ENCODE data around the gene PJA2.
"Not testable (repeated sequence)": the region's sequence is repeated elsewhere in the genome, so short reads cannot be mapped to it uniquely, and the experiment has no call there.

Gene PJA2

GRCh38 chr5:109426075-109426474 is 16.3 kb upstream of the PJA2 start:
- Histone ChIP-seq H3K4me2 (ENCODE audit: low read length) (no peak overlapping the region), H3K36me3 (ENCODE audit: control insufficient read depth, low read length) (no peaks in the 10 kb centered on the region), H3F3A (ENCODE audit: control insufficient read depth, insufficient read depth) (no peaks in the 10 kb centered on the region), H3K27me3 (ENCODE audit: control insufficient read depth, low read length) (no peaks in the 10 kb centered on the region), H3K9me3 (ENCODE audit: control insufficient read depth, insufficient read depth, low read length) (no peaks in the 10 kb centered on the region), H3K79me2 (ENCODE audit: control insufficient read depth, low read length) (no peaks in the 10 kb centered on the region), H3K27ac (ENCODE audit: low read depth, low read length) (no peak overlapping the region), H3K4me3 (ENCODE audit: low read length) (no peak overlapping the region), H4K20me1 (ENCODE audit: control insufficient read depth, insufficient read depth, low read depth, low read length) (no peaks in the 10 kb centered on the region), H3K4me1 (ENCODE audit: control insufficient read depth, low read length) (no peaks in the 10 kb centered on the region), H3K9me2 (replicated peaks; ENCODE audit: control insufficient read depth, low read length) (no peaks in the 10 kb centered on the region)
- TF ChIP-seq CTCF (IDR thresholded peaks at IDR 0.05; ENCODE audit: low read depth, low read length, poor library complexity, severe bottlenecking) = no peak

- not testable (repeated sequence) for H3K27me3 ChIP-seq (ENCODE audit: control insufficient read depth, low read length); H3K79me2 ChIP-seq (ENCODE audit: control insufficient read depth, low read length); H3K36me3 ChIP-seq (ENCODE audit: control insufficient read depth, low read length); H4K20me1 ChIP-seq (ENCODE audit: control insufficient read depth, insufficient read depth, low read depth, low read length); H3K4me1 ChIP-seq (ENCODE audit: control insufficient read depth, low read length); H3K4me3 ChIP-seq (ENCODE audit: low read length); H3K9me3 ChIP-seq (ENCODE audit: control insufficient read depth, insufficient read depth, low read length); H3K4me2 ChIP-seq (ENCODE audit: low read length); H3F3A ChIP-seq (ENCODE audit: control insufficient read depth, insufficient read depth); H3K27ac ChIP-seq (ENCODE audit: low read depth, low read length); H3K9me2 ChIP-seq (replicated peaks; ENCODE audit: control insufficient read depth, low read length)
Observed at GRCh38 chr5:109425521-109425920, 15.7 kb upstream of the PJA2 start.

GRCh38 chr5:109421956-109422355 is 12.2 kb upstream of the PJA2 start:
- no peak for TF ChIP-seq EZH2phosphoT487 (IDR thresholded peaks at IDR 0.05; ENCODE audit: borderline replicate concordance, low read length)
- TF ChIP-seq CTCF (IDR thresholded peaks at IDR 0.05; ENCODE audit: low read depth, low read length, poor library complexity, severe bottlenecking) = no peak
- no peaks in the 10 kb centered on the region for H3K9me2 ChIP-seq (replicated peaks; ENCODE audit: control insufficient read depth, low read length)
- no peak overlapping the region for H3K4me2 ChIP-seq (ENCODE audit: low read length)
- no peaks in the 10 kb centered on the region for H3K4me1 ChIP-seq (ENCODE audit: control insufficient read depth, low read length)
- no peaks in the 10 kb centered on the region for H3F3A ChIP-seq (ENCODE audit: control insufficient read depth, insufficient read depth)
- no peak overlapping the region for H3K27ac ChIP-seq (ENCODE audit: low read depth, low read length)
- H3K36me3 ChIP-seq (ENCODE audit: control insufficient read depth, low read length) = no peaks in the 10 kb centered on the region
- no peaks in the 10 kb centered on the region for H3K79me2 ChIP-seq (ENCODE audit: control insufficient read depth, low read length)
- H3K27me3 ChIP-seq (ENCODE audit: control insufficient read depth, low read length) = no peaks in the 10 kb centered on the region
- no peaks in the 10 kb centered on the region for H3K9me3 ChIP-seq (ENCODE audit: control insufficient read depth, insufficient read depth, low read length)
- H3K4me3 ChIP-seq (ENCODE audit: low read length) = no peak overlapping the region
- no peaks in the 10 kb centered on the region for H4K20me1 ChIP-seq (ENCODE audit: control insufficient read depth, insufficient read depth, low read depth, low read length)

- H3K27me3 ChIP-seq (ENCODE audit: control insufficient read depth, low read length) = no peaks in the 10 kb centered on the region
- no peak overlapping the region for H3K4me2 ChIP-seq (ENCODE audit: low read length)
- no peaks in the 10 kb centered on the region for H4K20me1 ChIP-seq (ENCODE audit: control insufficient read depth, insufficient read depth, low read depth, low read length)
- no peak for TF ChIP-seq CTCF (IDR thresholded peaks at IDR 0.05; ENCODE audit: low read depth, low read length, poor library complexity, severe bottlenecking)
- TF ChIP-seq EZH2phosphoT487 (IDR thresholded peaks at IDR 0.05; ENCODE audit: borderline replicate concordance, low read length) = no peak
- H3K9me3 ChIP-seq (ENCODE audit: control insufficient read depth, insufficient read depth, low read length) = no peaks in the 10 kb centered on the region
- no peaks in the 10 kb centered on the region for H3K79me2 ChIP-seq (ENCODE audit: control insufficient read depth, low read length)
- no peaks in the 10 kb centered on the region for H3F3A ChIP-seq (ENCODE audit: control insufficient read depth, insufficient read depth)
- no peak overlapping the region for H3K4me3 ChIP-seq (ENCODE audit: low read length)
- H3K9me2 ChIP-seq (replicated peaks; ENCODE audit: control insufficient read depth, low read length) = no peaks in the 10 kb centered on the region
- H3K27ac ChIP-seq (ENCODE audit: low read depth, low read length) = no peak overlapping the region
- no peaks in the 10 kb centered on the region for H3K36me3 ChIP-seq (ENCODE audit: control insufficient read depth, low read length)
- no peaks in the 10 kb centered on the region for H3K4me1 ChIP-seq (ENCODE audit: control insufficient read depth, low read length)
Observed at GRCh38 chr5:109418712-109419352, 9.1 kb upstream of the PJA2 start.
